A549 (cell line): ENCODE measurements around the gene OSTF1.

ENCODE experiments used
- CEBPB ChIP-seq, 2 experiments: fragments of >200 bp in 1 of 2; sonication (Bioruptor Twin) in 1 of 2; formaldehyde crosslinking in 1 of 2; IDR thresholded peaks; 2 replicates each; pipeline ENCODE4 v1.6.1; 2012 to 2016
- CTCF ChIP-seq: fragments of >200 bp; sonication (Bioruptor Twin); formaldehyde crosslinking; IDR thresholded peaks from 3 replicates; pipeline ENCODE4 v1.5.1; 2016
- E2F6 ChIP-seq: IDR thresholded peaks from 2 replicates; pipeline ENCODE4 v1.6.1; 2012; ENCODE audit warnings: low read depth, borderline replicate concordance
- HDAC2 ChIP-seq: fragments of 200-600 bp; sonication (generic); IDR thresholded peaks from 2 replicates; pipeline ENCODE4 v1.6.1; 2016
- JUNB ChIP-seq: fragments of >200 bp; sonication (Bioruptor Twin); formaldehyde crosslinking; IDR thresholded peaks from 2 replicates; pipeline ENCODE4 v1.6.1; 2016
- KDM1A ChIP-seq: fragments of 200-600 bp; sonication (generic); IDR thresholded peaks from 2 replicates; pipeline ENCODE4 v1.6.1; 2016; ENCODE audit warnings: low read depth, mild to moderate bottlenecking
- MAX ChIP-seq: IDR thresholded peaks from 2 replicates; pipeline ENCODE4 v1.6.1; 2012
- NR3C1 ChIP-seq: fragments of >200 bp; sonication (Bioruptor Twin); formaldehyde crosslinking; IDR thresholded peaks from 3 replicates; pipeline ENCODE4 v1.6.1; 2017
- POLR2A ChIP-seq: IDR thresholded peaks from 2 replicates; pipeline ENCODE4 v1.6.1; 2012; ENCODE audit warnings: mild to moderate bottlenecking, low read length
- REST ChIP-seq: fragments of 200-600 bp; sonication (generic); IDR thresholded peaks from 2 replicates; pipeline ENCODE4 v1.6.1; 2016; ENCODE audit warnings: antibody characterized with exemption, mild to moderate bottlenecking, moderate library complexity
- TFCP2L1 ChIP-seq: fragments of 250-450 bp; sonication (Bioruptor Pico); IDR thresholded peaks from 2 replicates; pipeline ENCODE4 v1.5.0; 2021; ENCODE audit warnings: mild to moderate bottlenecking

- TF ChIP-seq CTCF, result no peak
- TF ChIP-seq NR3C1, result no peak
- no peak for TF ChIP-seq POLR2A
- TF ChIP-seq HDAC2, result no peak
- no peak for TF ChIP-seq TFCP2L1 (CRISPR knock-in tag)
- TF ChIP-seq REST, result no peak
- TF ChIP-seq E2F6, result no peak
- no peak for TF ChIP-seq KDM1A
- no peak for TF ChIP-seq CEBPB (IDR thresholded peaks at IDR 0.05)
- no peak for TF ChIP-seq MAX
- no peak for TF ChIP-seq JUNB
Observed at GRCh38 chr9:75072895-75073294, 15.4 kb upstream of the OSTF1 start.
